H1 (cell line): ENCODE measurements around the gene TMEM272. TPM values are rescaled to one million over a fixed set of nuclear protein-coding genes. Genes with fewer than 3 reads are reported as not detected.

Experiments
- BACH1 ChIP-seq: IDR thresholded peaks from 2 replicates; pipeline ENCODE4 v1.6.1; 2012; ENCODE audit warnings: low read length, improper control_type of control experiment
- BCL11A ChIP-seq, 2 experiments: IDR thresholded peaks; one replicate each; pipeline ENCODE4 v1.6.1; 2011; ENCODE audit warnings: low read depth in 2 of 2, low read length in 2 of 2, mild to moderate bottlenecking in 2 of 2
- CBX5 ChIP-seq: fragments of 300-800, 300-1000 bp; sonication (generic); IDR thresholded peaks from 2 replicates; pipeline ENCODE4 v1.7.1; 2016; ENCODE audit warnings: antibody characterized with exemption, low read length, low read depth
- CHD1 ChIP-seq: IDR thresholded peaks from 2 replicates; pipeline ENCODE4 v1.6.1; 2012; ENCODE audit warnings: low read depth, low read length, improper control_type of control experiment
- CHD7 ChIP-seq: fragments of 300-600 bp; sonication (generic); IDR thresholded peaks from 2 replicates; pipeline ENCODE4 v1.7.1; 2012; ENCODE audit warnings: low read length, moderate library complexity, mild to moderate bottlenecking, inconsistent platforms; ENCODE audit not compliant: insufficient replicate concordance
- CTBP2 ChIP-seq: IDR thresholded peaks from 2 replicates; pipeline ENCODE4 v1.7.0; 2011; ENCODE audit warnings: borderline replicate concordance, mild to moderate bottlenecking, moderate library complexity, mixed read lengths, low read length; ENCODE audit not compliant: insufficient read depth, insufficient read length
- POU5F1 ChIP-seq: IDR thresholded peaks from 2 replicates; pipeline ENCODE4 v1.6.1; 2011; ENCODE audit warnings: low read depth, mild to moderate bottlenecking, low read length, moderate library complexity
- RXRA ChIP-seq: IDR thresholded peaks from 2 replicates; pipeline ENCODE4 v1.6.1; 2011; ENCODE audit warnings: low read depth, mild to moderate bottlenecking, low read length, moderate library complexity; ENCODE audit not compliant: insufficient read depth
- SP1 ChIP-seq: IDR thresholded peaks from 2 replicates; pipeline ENCODE4 v1.6.1; 2011; ENCODE audit warnings: low read depth, low read length
- SP2 ChIP-seq: IDR thresholded peaks from 2 replicates; pipeline ENCODE4 v1.6.1; 2012; ENCODE audit warnings: mild to moderate bottlenecking, low read length, inconsistent platforms
- SP4 ChIP-seq: IDR thresholded peaks from 2 replicates; pipeline ENCODE4 v1.6.1; 2012; ENCODE audit warnings: low read length, inconsistent platforms
- TEAD4 ChIP-seq: IDR thresholded peaks from 2 replicates; pipeline ENCODE4 v1.6.1; 2012; ENCODE audit warnings: low read depth, low read length, inconsistent platforms, mixed read lengths
- polyA plus RNA-seq, 7 experiments: library from polyadenylated mRNA; depleted of rRNA in 3 of 7; stranded (reverse) in 5 of 7; unstranded in 2 of 7; fragments of >200 nt in 5 of 7; fragments of 200-250 nt in 2 of 7; gene quantifications; 1 replicate in 5 of 7; 2 replicates in 1 of 7; 4 replicates in 1 of 7; pipeline versions ENCODE4 v1.2.1 to v1.2.3, GENCODE V29; 2011 to 2013; ENCODE audit warnings: missing spikeins in 2 of 7, mixed read lengths in 2 of 7
- total RNA-seq: library from RNA; stranded (reverse); fragmentation: NEBNext Ultra II Directional; extraction: Animal tissue kit (Norgen Biotek cat#: 25700); gene quantifications from 2 replicates; pipeline ENCODE4 v1.2.1, GENCODE V29; 2021
- TF ChIP-seq, protein P1 (sequence below): IDR thresholded peaks from 2 replicates; pipeline ENCODE4 v1.6.1; 2011; ENCODE audit warnings: low read depth, mild to moderate bottlenecking, low read length; ENCODE audit not compliant: insufficient read depth

The TMEM272 gene
- total and polyA plus RNA-seq, 2 of the 8 experiments (the other 6 are each of a cell fraction or from before 2014, with no cell fraction given) = 0.05 TPM; not detected in 1

- TF ChIP-seq CHD7 (no peak), TEAD4 (no peak), SP4 (no peak), SP1 (no peak), CHD1 (no peak), RXRA (no peak), BACH1 (no peak), CBX5 (no peak), BCL11A (IDR thresholded peaks at IDR 0.05; ENCODE audit: low read depth in 2 of 2, low read length in 2 of 2) (no peak), POU5F1 (no peak), CTBP2 (no peak), SP2 (no peak)
- TF ChIP-seq, protein P1, sequence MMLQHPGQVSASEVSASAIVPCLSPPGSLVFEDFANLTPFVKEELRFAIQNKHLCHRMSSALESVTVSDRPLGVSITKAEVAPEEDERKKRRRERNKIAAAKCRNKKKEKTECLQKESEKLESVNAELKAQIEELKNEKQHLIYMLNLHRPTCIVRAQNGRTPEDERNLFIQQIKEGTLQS = no peak
Observed at GRCh38 chr13:51823863-51824262, 21.1 kb downstream of the TMEM272 start (continued).
